Measurements from ENCODE around the gene ABHD8.
A peak's percentile ranks its signal among the peaks of the same experiment; 100 is the strongest.

ABHD8 gene

GRCh38 chr19:17332677-17333581, 29.7 kb upstream of the ABHD8 start:
- Histone ChIP-seq H3K9ac (ENCODE audit: low read depth, low read length) (no peak overlapping the region), H3K27me3 (ENCODE audit: control insufficient read depth, insufficient read depth, low read length) (no peaks in the 10 kb centered on the region; the same call in 1 of the 2 replicates), H3K9me3 (ENCODE audit: control insufficient read depth, insufficient read depth, low read length) (no peaks in the 10 kb centered on the region), H3K4me1 (ENCODE audit: control insufficient read depth, insufficient read depth, low read length) (0 out of 2 replicates have a peak, but pooled peaks cover 3% of the 10 kb centered on the region), H3K4me3 (ENCODE audit: low read depth, low read length) (no peak overlapping the region; the same call in 1 of the 2 replicates), H3K36me3 (ENCODE audit: control insufficient read depth, insufficient read depth, low read length) (no peaks in the 10 kb centered on the region), H3K27ac (ENCODE audit: low read depth, low read length) (no peak overlapping the region)

- Histone ChIP-seq H3K27me3 (ENCODE audit: control insufficient read depth, insufficient read depth, low read length) (no peaks in the 10 kb centered on the region; the same call in 1 of the 2 replicates), H3K36me3 (ENCODE audit: control insufficient read depth, insufficient read depth, low read length) (no peaks in the 10 kb centered on the region), H3K9ac (ENCODE audit: low read depth, low read length) (no peak overlapping the region), H3K4me3 (ENCODE audit: low read depth, low read length) (no peak overlapping the region), H3K4me1 (ENCODE audit: control insufficient read depth, insufficient read depth, low read length) (0 out of 2 replicates have a peak, but pooled peaks cover 3% of the 10 kb centered on the region), H3K27ac (ENCODE audit: low read depth, low read length) (no peak overlapping the region), H3K9me3 (ENCODE audit: control insufficient read depth, insufficient read depth, low read length) (no peaks in the 10 kb centered on the region)
Measured at GRCh38 chr19:17332360-17332676, 29.1 kb upstream of the ABHD8 start.

- Histone ChIP-seq H3K27ac (ENCODE audit: low read depth, low read length) (no peak overlapping the region), H3K9me3 (ENCODE audit: control insufficient read depth, insufficient read depth, low read length) (no peaks in the 10 kb centered on the region), H3K4me1 (ENCODE audit: control insufficient read depth, insufficient read depth, low read length) (0 out of 2 replicates have a peak, but pooled peaks cover 3% of the 10 kb centered on the region), H3K9ac (ENCODE audit: low read depth, low read length) (no peak overlapping the region), H3K4me3 (ENCODE audit: low read depth, low read length) (no peak overlapping the region), H3K36me3 (ENCODE audit: control insufficient read depth, insufficient read depth, low read length) (peaks cover 8% of the 10 kb centered on the region), H3K27me3 (ENCODE audit: control insufficient read depth, insufficient read depth, low read length) (no peaks in the 10 kb centered on the region; the same call in 1 of the 2 replicates)
Measured at GRCh38 chr19:17331045-17331558, 27.9 kb upstream of the ABHD8 start.

GRCh38 chr19:17330262-17331044, 27.2 kb upstream of the ABHD8 start:
- Histone ChIP-seq H3K27me3 (ENCODE audit: control insufficient read depth, insufficient read depth, low read length) (no peaks in the 10 kb centered on the region; the same call in 1 of the 2 replicates), H3K9me3 (ENCODE audit: control insufficient read depth, insufficient read depth, low read length) (no peaks in the 10 kb centered on the region), H3K27ac (ENCODE audit: low read depth, low read length) (no peak overlapping the region), H3K36me3 (ENCODE audit: control insufficient read depth, insufficient read depth, low read length) (peaks cover 10% of the 10 kb centered on the region), H3K4me1 (ENCODE audit: control insufficient read depth, insufficient read depth, low read length) (0 out of 2 replicates have a peak, but pooled peaks cover 3% of the 10 kb centered on the region), H3K4me3 (ENCODE audit: low read depth, low read length) (no peak overlapping the region), H3K9ac (ENCODE audit: low read depth, low read length) (no peak overlapping the region)

- 0 out of 2 replicates have a peak, but pooled peaks cover 3% of the 10 kb centered on the region for H3K4me1 ChIP-seq (ENCODE audit: control insufficient read depth, insufficient read depth, low read length)
- no peak overlapping the region for H3K27ac ChIP-seq (ENCODE audit: low read depth, low read length)
- no peaks in the 10 kb centered on the region for H3K9me3 ChIP-seq (ENCODE audit: control insufficient read depth, insufficient read depth, low read length)
- no peaks in the 10 kb centered on the region; the same call in 1 of the 2 replicates for H3K27me3 ChIP-seq (ENCODE audit: control insufficient read depth, insufficient read depth, low read length)
- H3K9ac ChIP-seq (ENCODE audit: low read depth, low read length), result no peak overlapping the region
- H3K36me3 ChIP-seq (ENCODE audit: control insufficient read depth, insufficient read depth, low read length), result peaks cover 17% of the 10 kb centered on the region
- H3K4me3 ChIP-seq (ENCODE audit: low read depth, low read length), result no peak overlapping the region
Measured at GRCh38 chr19:17329366-17330261, 26.4 kb upstream of the ABHD8 start.

- Histone ChIP-seq H3K27me3 (ENCODE audit: control insufficient read depth, insufficient read depth, low read length) (no peaks in the 10 kb centered on the region; the same call in 1 of the 2 replicates), H3K4me1 (ENCODE audit: control insufficient read depth, insufficient read depth, low read length) (0 out of 2 replicates have a peak, but pooled peaks cover 3% of the 10 kb centered on the region), H3K9me3 (ENCODE audit: control insufficient read depth, insufficient read depth, low read length) (no peaks in the 10 kb centered on the region), H3K27ac (ENCODE audit: low read depth, low read length) (peak overlapping the region; percentile 89), H3K4me3 (ENCODE audit: low read depth, low read length) (peak overlapping the region; percentile 65), H3K36me3 (ENCODE audit: control insufficient read depth, insufficient read depth, low read length) (peaks cover 22% of the 10 kb centered on the region), H3K9ac (ENCODE audit: low read depth, low read length) (peak overlapping the region; percentile 45; the same call in 1 of the 2 replicates)
Measured at GRCh38 chr19:17328517-17329365, 25.5 kb upstream of the ABHD8 start.

GRCh38 chr19:17327654-17328516, 24.7 kb upstream of the ABHD8 start:
- peak overlapping the region; percentile 65 for H3K4me3 ChIP-seq (ENCODE audit: low read depth, low read length)
- no peaks in the 10 kb centered on the region; the same call in 1 of the 2 replicates for H3K27me3 ChIP-seq (ENCODE audit: control insufficient read depth, insufficient read depth, low read length)
- H3K27ac ChIP-seq (ENCODE audit: low read depth, low read length), result peak overlapping the region; percentile 89
- H3K9me3 ChIP-seq (ENCODE audit: control insufficient read depth, insufficient read depth, low read length), result no peaks in the 10 kb centered on the region
- H3K36me3 ChIP-seq (ENCODE audit: control insufficient read depth, insufficient read depth, low read length), result peaks cover 22% of the 10 kb centered on the region
- peak overlapping the region; percentile 45; the same call in 1 of the 2 replicates for H3K9ac ChIP-seq (ENCODE audit: low read depth, low read length)
- H3K4me1 ChIP-seq (ENCODE audit: control insufficient read depth, insufficient read depth, low read length), result 0 out of 2 replicates have a peak, but pooled peaks cover 3% of the 10 kb centered on the region

GRCh38 chr19:17327068-17327653, 23.9 kb upstream of the ABHD8 start:
- Histone ChIP-seq H3K27ac (ENCODE audit: low read depth, low read length) (peak overlapping the region; percentile 89), H3K27me3 (ENCODE audit: control insufficient read depth, insufficient read depth, low read length) (no peaks in the 10 kb centered on the region; the same call in 1 of the 2 replicates), H3K9ac (ENCODE audit: low read depth, low read length) (no peak overlapping the region; the same call in 1 of the 2 replicates), H3K4me1 (ENCODE audit: control insufficient read depth, insufficient read depth, low read length) (0 out of 2 replicates have a peak, but pooled peaks cover 3% of the 10 kb centered on the region), H3K9me3 (ENCODE audit: control insufficient read depth, insufficient read depth, low read length) (no peaks in the 10 kb centered on the region), H3K36me3 (ENCODE audit: control insufficient read depth, insufficient read depth, low read length) (peaks cover 22% of the 10 kb centered on the region), H3K4me3 (ENCODE audit: low read depth, low read length) (peak overlapping the region; percentile 65)

Data from HUES48 (cell line).